ENCODE data around the gene FNDC11. TPM values are rescaled to one million over a fixed set of nuclear protein-coding genes. Genes with fewer than 3 reads are reported as not detected.

FNDC11 gene
- total RNA-seq, 1 experiment from 2014 or later = 1.4 TPM

- no peak for DNase-seq (ENCODE audit: low spot score)
Measured at GRCh38 chr20:63522091-63522868, 31.7 kb upstream of the FNDC11 start.

DNA sequence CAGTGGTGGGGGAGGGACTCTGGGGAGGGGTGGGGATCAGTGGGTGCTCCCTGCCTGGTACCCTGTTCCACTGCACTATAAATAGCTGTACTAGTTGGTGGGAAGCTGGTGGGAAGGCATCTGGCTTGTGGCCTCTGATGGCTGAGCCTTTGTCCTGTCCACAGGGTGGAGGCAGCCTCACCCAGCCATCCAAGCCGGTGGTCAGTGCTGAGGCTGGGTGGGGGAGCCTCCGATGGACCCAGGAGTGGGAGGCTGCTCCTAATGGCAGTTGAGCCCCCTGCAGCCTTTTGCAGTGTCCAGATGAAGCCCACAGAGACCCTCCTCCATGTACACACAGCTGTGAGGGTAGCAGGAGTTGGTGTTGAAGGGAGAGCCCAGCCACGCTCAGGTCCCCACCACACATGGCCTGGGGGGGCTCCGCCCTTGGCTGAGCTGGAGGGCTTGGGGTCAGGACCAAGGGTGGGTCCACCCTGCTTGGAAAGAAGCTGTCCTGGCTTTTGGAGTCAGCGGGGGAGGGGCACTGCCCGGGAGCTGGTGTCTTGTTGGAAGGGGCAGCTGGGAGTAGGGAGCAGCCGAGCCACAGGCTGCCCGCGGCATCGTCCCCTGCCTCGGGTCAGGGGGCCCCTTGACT, 30.9 kb upstream of the FNDC11 start:
- in situ Hi-C loops (cut with HindIII; ENCODE audit: low sequenced_read_pairs) = no loop called here
- DNase-seq (ENCODE audit: low spot score) = no peak

More at GRCh38 chr20:63522091-63522868, 31.7 kb upstream of the FNDC11 start:
- in situ Hi-C loops (cut with HindIII; ENCODE audit: low sequenced_read_pairs) = no loop called here

DNA sequence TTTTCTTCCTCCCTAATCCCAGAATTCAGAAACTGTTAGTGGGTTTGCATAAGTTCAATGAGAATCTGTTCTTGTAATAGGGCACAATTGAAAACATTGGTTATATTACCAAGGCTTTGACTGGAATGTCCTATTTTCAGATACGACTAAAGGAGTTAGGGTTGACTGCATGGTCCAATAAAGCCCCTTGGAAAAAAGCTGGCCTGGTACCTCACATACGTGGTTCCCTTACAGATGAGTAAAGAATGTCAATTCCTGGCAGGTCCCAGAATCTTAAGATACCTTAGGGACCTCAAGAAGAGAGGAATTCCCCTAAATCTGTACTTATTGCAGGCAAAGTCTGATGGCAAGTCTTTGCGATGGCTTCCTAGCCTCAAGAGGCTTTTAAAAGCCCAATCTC, 28.8 kb upstream of the FNDC11 start:
- DNase-seq (ENCODE audit: low spot score) = no peak
- in situ Hi-C loops (cut with HindIII; ENCODE audit: low sequenced_read_pairs) = no loop called here

GRCh38 chr20:63525971-63526370, 28.0 kb upstream of the FNDC11 start:
- in situ Hi-C loops (cut with HindIII; ENCODE audit: low sequenced_read_pairs) = no loop called here
- no peak for DNase-seq (ENCODE audit: low spot score)

DNA sequence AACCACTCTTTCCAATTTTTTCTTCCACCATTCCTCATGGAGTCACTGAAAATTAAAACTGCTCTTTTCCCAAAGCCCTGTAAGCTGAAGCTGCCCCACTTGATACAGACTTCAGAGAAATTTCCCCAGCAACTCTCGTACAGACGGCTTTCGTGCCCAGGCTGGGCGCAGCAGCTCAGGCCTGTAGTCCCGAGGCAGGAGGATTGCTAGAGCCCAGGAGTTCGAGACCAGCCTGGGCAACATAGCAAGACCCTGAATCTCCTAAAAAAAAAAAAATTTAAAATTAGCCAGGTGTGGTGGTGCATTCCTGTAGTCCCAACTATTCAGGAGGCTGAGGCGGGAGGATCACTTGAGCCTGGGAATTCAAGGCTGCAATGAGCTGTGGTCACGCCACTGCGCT, 26.8 kb upstream of the FNDC11 start:
- no peak for DNase-seq (ENCODE audit: low spot score)
- in situ Hi-C loops (cut with HindIII; ENCODE audit: low sequenced_read_pairs) = no loop called here

- in situ Hi-C loops (cut with HindIII; ENCODE audit: low sequenced_read_pairs) = no loop called here
- no peak for DNase-seq (ENCODE audit: low spot score)
Measured at GRCh38 chr20:63529180-63529860, 24.6 kb upstream of the FNDC11 start.

- in situ Hi-C loops (cut with HindIII; ENCODE audit: low sequenced_read_pairs) = no loop called here
- no peak for DNase-seq (ENCODE audit: low spot score)
Measured at GRCh38 chr20:63529861-63530787, 23.8 kb upstream of the FNDC11 start.

DNA sequence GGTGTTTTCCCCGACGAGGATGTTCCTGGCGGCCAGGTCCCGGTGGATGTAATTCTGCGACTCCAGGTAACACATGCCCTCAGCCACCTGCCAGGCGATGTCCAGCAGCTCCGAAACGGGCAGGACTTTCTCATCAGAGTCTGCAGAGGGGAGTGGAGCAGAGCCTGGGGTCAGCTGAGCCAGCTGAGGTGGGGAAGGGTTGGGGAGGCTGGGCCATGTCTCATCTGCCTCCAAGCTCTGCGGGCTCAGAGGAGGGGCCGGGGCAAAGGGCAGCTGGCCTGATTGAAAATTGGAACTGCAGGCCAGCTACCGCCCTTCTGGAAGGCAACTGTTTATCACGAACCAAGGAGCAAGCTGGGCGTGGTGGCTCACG, 23.2 kb upstream of the FNDC11 start:
- no peak for DNase-seq (ENCODE audit: low spot score)
- in situ Hi-C loops (cut with HindIII; ENCODE audit: low sequenced_read_pairs) = no loop called here

GRCh38 chr20:63531686-63532448, 22.1 kb upstream of the FNDC11 start:
- in situ Hi-C loops (cut with HindIII; ENCODE audit: low sequenced_read_pairs) = no loop called here
- no peak for DNase-seq (ENCODE audit: low spot score)

GRCh38 chr20:63532449-63532971, 21.4 kb upstream of the FNDC11 start:
- in situ Hi-C loops (cut with HindIII; ENCODE audit: low sequenced_read_pairs) = no loop called here
- DNase-seq (ENCODE audit: low spot score) = no peak

- in situ Hi-C loops (cut with HindIII; ENCODE audit: low sequenced_read_pairs) = no loop called here
- DNase-seq (ENCODE audit: low spot score) = no peak
Measured at GRCh38 chr20:63533388-63533787, 20.6 kb upstream of the FNDC11 start.

DNA sequence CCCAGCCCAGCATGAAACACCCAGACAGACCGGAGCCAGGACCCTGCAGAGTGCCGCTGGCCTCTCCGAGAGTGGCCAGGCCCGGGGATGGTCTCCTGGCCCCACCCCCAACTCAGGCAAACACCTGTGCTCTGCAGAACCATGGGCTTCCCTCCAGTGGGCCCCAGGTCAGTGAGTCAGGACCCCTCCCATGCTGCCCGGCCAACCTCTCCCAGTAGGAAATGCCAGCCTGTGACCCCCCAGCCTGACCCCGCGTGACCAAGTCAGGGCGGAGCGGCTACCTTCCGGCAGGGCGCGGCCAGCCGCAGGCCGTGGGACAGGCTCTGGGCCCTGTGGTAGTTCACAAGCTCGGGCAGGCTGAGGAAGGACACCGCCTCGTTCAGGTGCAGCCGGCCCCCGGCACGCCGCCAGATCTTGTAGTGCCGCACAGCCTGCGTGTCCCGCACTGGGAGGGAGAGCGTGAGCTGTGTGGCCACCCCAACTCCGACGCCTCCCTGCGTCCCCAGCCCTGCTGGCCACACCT, 20.0 kb upstream of the FNDC11 start:
- in situ Hi-C loops (cut with HindIII; ENCODE audit: low sequenced_read_pairs) = no loop called here
- no peak for DNase-seq (ENCODE audit: low spot score)

DNA sequence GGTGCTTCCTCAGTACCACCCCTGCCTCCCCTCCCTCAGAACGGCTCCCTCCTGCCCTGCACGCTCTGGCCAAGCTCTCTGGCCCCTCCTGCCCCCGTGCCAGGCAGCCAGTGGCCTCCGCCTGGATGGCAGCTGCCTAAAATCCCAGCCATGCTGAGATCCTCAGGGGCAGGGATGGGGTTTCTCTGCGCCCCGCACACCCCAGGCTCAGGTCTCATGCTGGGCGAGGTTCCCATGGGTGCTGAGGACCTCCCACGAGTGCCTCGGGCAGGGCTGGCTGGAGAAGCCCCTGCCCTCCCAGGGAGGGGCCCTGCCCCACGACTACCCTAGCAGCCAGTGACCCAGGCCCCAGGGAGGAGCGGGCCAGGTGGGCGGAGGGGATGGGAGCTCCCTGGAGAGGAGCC, 19.5 kb upstream of the FNDC11 start:
- in situ Hi-C loops (cut with HindIII; ENCODE audit: low sequenced_read_pairs) = no loop called here
- no peak for DNase-seq (ENCODE audit: low spot score)

DNA sequence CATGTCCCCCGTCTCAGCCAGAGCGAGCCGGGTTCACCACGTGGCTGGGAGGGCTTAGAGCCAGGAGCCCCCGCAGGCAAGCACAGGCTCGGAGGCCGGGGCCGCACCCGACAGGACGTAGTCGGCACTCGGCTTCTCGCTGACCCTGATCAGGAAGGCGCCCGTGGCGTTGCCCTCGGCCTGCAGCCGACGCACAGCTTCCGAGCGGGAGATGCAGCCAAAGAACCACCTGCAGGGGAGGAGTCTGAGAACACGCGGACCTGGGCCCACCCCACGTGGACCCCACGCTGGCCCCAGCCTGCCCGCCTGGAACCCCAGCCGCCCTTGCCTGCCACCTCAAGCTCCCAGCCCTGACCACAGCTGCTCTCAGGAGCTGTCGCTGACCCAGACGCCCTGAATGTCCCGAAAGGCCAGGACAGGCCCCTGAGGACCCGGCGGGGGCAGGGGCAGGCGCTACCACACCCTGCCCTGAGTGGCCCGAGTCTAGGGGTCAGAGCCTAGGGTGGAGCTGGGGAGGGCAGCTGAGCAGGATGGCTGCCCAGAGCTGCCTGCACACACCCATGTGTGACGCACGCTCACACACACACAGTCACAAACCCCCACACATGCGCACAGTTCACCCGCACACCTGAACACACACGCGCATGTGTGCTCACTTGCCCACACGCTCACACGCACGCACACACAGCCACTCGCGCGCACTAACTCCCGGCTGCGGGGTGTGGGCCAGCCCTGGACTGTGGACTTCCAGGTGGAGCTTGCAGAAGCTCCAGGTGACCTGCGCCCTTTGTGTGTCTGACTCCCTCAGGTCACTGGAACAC, 18.9 kb upstream of the FNDC11 start:
- no peak for DNase-seq (ENCODE audit: low spot score)
- in situ Hi-C loops (cut with HindIII; ENCODE audit: low sequenced_read_pairs) = no loop called here

DNA sequence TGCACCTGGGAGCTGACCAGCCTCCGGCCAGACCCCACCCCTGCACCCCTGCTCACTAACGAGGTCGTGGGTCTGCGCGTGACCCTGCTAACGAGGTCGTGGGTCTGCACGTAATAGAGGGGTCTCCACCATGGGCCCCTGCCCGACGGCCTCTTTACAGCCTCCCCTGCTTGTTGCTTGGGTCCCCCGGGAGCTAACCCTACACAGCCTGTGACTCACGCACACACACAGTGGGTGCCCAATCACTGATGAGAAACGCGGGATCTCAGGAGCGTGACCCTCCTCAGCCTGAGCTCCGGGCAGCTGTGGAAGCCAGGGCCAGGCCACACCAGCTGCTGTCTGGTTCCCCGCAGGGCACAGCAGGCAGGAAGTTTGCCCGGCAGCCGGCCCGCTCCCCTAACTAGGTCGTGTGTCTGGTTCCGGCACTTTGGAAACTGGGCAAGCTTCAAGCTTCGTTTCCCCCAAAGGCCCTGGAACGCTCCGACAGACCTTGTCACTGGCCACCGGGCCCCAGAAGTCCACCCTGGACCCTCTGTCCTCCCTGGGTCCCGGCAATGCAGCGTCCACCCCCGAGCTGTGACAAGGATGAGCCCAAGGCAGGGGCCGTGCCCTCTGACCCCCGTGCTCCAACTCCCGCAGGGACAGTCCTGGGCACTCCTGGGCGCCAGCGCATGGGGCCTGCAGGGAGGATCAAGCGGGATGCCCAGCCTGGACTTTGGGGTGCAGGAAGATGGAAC, 17.6 kb upstream of the FNDC11 start:
- no peak for DNase-seq (ENCODE audit: low spot score)
- in situ Hi-C loops (cut with HindIII; ENCODE audit: low sequenced_read_pairs) = no loop called here

GRCh38 chr20:63536997-63537524, 16.9 kb upstream of the FNDC11 start, which contains the start of gene PTK6:
TSS of gene PTK6 (minus strand) at chr20:63537376. CDS start at chr20:63537314, 62 bp downstream.
- no peak for DNase-seq (ENCODE audit: low spot score)
- in situ Hi-C loops (cut with HindIII; ENCODE audit: low sequenced_read_pairs) = no loop called here
